HG02970 (cell line): ENCODE data around the gene GPC6.

Experiments
- ATAC-seq: cut with Tn5 transposase; IDR thresholded peaks from one replicate; pipeline ENCODE4 v1.9.1; 2021; ENCODE audit warnings: mild to moderate bottlenecking, moderate library complexity, moderate number of reproducible peaks; ENCODE audit not compliant: unreplicated experiment, low FRiP score

The GPC6 gene

DNA sequence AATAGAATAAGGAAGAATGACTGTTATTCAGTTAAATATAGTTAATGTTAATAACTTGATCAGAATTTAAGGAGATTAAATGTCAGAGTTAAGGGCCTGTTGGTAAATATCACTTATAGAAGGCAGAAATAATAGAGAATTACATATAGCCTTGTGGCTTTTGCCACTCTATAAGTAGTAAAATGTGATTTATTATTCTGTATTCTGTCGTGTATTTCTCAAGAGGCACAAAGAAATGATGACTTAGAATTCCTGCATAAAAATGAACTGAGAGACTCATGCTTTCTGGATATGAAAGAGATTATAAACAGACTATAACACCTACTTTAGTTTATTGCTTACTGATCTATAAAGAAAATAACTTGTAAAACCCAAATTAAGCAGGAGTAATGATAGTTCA, 40.1 kb downstream of the GPC6 start:
- no peak for ATAC-seq

DNA sequence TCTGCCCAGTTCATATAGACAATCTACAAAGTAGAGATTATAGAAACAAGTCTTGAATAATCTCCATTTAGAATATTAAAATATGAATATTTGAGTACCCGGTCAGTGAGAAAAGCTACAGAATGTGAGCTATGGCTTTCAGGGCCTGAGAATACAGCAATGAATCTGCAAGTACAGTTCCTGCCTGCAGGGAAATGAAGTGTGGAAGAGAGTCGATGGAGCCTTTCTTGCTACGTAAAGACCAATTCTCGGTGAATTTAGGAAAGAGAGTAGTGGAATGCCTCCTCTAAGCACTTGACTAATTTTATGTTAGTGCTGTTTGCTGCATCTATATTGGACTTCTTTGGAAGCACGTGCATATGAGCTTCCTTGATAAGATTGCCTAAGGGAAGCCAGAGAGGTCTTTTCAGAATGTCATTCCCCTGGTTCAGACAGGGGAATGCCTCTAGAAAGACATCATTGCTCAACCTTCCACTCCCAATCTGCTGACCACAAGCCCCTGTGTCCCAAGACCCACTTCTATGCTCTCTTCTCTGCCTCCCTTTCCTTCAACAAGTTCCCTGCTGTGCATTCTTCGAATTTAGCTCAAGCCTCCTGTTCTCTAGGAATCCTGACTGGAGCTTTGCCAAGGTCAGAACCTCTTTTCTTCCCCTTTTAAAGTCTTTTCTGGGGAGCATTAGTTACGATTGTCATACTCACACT, 41.9 kb downstream of the GPC6 start:
- ATAC-seq = no peak

DNA sequence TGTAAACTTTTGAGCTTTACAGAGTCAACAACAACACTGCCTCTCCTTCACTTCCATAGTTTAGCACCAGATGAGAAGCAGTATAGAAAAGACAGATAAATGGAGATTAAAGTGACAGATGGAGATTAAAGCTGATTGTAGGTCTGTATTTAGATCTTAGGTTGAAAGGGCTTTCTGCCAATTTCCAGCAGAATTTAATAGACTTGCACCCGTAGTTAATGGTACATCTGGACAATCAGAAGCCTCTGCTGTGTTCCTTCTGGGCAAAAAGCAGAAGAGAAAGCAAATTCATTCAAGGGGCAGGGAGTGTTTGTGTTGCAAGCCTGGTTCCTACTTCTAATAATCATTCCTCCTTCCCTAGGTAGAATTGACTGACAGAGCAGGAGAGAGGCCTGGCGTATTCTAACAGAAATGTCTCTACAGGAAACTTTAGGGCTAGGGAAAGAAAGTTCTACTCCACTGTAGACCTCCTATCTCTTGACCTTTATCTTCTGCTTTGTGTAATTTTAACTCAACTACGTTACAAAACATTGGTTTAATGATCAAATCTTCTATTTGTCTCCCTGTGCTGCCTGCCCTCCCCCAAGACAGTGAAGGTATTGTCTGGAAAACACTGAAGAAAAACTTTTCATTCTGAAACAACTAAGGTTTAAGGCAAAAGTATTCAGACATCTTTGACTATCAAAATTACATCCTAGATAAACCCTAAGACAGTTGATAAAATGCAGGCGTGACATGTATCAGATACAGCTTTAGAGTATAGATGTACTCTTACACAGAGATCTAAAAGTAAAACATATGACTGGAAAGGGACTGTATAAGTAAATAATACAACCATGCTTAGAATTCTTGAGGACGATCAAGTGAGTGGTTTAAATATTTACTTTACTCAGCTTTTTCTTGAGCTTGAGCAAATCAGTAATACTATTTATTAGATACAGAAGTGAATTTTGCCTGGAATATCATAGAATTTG, 44.4 kb downstream of the GPC6 start:
- no peak for ATAC-seq

DNA sequence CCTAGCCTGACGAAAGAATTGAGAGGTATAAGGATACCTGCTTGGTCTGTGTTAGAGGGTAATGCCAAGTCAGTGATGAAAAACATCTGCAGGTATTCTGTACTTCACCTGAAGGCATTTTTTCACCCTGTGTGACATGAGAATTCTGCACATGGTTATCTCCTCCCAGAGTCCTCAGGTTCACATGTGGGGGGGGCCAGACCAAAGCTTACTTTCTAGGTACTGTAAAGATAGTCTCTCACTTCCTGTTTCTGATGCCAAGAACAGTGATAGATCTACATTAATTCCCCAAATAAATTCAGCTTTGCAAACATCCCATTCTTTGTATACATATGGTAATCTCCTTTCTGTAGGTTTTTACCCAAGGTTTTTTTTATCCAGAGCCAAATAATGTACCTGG, 53.4 kb downstream of the GPC6 start:
- no peak for ATAC-seq

DNA sequence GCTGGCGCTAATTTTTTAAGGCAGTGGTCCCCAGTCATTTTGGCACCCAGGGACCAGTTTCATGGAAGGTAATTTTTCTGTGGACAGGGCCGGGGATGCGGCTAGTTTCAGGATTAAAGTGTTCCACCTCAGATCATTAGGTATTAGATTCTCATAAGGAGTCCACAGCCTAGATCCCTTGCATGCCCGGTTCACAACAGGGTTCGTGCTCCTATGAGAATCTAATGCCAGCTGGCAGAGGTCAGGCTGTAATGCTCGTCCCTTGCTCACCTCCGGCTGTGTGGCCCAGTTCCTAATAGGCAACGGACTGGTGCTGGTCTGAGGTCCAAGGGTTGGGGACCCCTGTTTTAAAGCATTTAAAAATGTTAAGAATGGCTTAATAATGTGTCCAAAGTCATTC, 54.1 kb downstream of the GPC6 start:
- ATAC-seq = no peak

DNA sequence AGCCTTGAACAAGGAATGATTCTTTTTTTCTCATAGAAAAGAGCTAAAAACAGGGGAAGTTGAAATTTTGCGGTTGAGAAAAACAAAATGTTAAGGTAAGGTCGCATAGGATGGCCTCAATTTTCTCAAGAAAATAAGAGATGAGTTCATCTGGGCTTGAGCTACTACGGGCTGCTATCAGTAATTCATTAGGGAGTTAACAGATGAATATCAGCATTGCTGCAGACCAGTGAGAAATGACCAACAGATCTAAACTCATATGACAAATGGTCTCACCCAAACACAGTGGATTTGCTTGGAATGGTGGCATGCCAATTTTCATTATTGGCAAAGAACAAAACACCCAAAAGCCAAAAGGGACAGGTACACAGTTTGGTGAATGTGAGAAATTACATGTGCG, 56.6 kb downstream of the GPC6 start:
- ATAC-seq = no peak

DNA sequence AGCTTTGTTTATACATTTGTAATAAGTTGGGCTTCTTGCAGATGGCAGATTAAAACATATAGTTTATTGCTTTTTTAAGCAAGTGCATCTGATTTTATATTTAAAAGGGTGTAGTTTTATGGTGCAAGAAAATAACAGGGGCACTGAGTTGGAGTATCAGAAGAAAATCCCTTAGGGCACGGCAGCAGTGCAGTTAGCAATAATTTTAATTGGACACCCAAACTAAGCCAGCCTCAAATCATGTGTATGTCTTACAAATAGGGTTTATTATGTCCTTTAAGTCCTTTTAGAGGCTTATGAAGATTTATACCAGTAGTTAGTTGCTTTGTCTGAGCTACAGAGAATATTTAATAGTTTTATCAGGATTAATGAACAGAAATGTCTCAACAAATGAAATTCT, 57.5 kb downstream of the GPC6 start:
- no peak for ATAC-seq

DNA sequence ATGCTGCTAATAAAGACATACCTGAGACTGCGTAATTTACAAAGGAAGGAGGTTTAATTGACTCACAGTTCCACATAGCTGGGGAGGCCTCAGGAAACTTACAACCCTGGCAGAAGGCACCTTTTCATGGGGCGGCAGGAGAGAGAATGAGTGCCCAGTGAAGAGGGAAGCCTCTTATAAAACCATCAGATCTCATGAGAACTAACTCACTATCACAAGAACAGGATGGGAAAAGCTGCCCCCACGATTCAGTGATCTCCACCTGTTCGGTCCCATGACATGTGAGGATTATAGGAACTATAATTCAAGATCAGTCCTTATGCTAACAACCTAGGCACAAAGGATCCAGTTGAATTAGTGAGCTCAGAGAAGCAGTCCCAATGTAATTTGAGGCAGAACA, 59.4 kb downstream of the GPC6 start:
- ATAC-seq = no peak

DNA sequence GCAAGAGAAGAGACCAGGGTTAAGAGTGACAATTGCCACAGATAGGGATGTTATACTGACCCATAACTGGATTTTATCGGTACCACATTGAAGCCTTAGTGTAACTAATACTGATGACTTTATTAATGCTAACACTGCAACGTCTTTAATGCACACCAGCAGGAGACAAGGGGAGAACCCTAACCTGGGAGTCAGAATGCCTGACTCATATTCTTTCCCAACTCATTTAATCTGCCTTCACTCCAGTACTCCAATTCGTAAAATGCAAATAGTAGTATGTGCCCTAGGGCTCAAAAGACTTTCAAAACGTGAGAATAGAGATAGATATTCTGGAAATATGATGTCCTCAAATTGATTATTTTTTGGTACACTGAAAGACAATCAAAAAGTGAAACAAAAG, 62.4 kb downstream of the GPC6 start:
- no peak for ATAC-seq

DNA sequence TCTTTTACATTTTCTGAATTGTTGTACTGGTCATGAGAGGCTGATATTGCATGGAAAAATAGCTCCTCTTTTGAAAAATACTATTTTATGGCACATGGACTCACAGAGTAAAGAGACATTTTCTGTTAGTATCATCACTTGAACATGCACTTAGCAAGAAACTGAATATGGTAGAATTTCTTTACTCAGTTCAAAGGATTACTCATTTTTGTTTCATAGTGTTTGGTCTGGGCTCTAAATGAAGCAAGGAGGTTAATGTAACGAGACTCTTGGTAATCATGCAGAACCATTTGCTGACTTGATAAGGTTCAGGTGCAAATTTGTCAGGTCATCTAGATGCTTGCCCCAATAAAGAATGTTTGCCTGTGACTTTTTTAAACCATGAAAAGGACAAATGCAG, 63.2 kb downstream of the GPC6 start:
- ATAC-seq = no peak

DNA sequence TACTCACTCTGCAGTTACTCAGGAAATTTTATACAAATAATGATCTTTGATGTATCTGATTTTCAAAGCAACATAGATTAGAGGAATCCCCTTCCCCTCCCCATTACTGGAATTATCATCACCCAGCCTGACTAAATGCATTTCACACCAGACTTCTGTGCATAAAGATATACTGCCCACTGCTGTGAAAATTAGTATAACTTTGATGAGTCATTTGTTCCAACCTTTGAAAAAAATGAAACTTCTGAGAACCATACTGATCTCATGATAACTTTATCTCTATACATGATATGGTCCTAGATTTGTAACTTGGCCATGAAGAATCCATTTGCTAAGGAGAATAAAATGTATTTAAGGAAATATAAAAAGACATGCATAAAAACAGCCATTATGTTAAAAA, 63.9 kb downstream of the GPC6 start:
- no peak for ATAC-seq

DNA sequence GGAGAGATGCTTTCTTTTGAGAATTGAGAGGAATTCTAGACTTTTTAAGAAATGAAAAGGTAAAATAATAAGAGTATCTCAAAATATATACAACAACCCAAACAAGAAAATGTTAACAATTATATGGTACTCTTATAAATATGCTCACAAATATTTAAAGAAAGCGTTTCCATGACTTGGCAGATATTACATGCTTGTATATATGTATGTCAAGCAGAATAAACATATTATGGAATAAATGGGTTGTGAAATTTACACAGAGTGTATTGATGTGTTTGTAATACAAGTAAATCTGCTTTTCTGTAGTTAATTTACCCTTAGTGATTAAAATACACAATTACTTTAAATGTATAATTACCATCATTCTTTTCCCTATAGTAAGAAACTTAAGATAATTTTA, 65.8 kb downstream of the GPC6 start:
- no peak for ATAC-seq

DNA sequence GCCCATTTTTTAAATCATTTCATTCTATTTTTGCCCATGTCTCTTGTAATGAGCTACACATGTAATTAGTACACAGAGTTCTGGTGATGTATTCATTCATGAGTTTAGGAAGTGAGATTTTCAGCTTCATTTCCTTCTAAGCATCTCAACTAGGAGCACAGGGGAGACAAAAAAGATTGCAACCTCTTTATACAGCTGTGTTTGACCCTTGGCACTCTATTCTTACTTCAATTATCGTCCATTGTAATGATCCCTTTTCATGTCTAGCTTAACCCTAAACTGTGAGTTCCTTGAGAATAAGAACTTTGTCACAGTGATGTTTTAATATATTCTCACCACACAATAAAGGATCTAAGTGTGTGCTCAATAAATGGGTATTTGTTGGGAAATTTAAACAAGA, 67.1 kb downstream of the GPC6 start:
- ATAC-seq = no peak

DNA sequence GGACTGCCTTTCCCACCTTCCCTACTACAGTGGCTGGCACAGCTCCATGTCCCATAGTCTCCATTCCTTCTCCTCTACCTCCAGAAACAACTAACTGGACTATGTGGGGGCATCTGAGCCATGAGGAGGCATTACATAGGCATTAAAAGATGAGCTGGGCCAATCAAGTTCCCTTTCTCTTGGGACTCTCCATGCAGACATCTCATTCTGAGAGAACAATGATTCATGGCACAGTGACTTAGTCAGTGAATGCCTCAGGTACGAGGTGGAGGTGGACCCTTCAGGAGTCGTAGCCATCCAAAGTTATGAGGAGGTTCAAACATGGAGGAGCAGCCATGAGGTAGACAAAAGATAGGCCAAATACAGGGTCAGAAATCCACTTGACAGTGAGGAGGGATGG, 70.0 kb downstream of the GPC6 start:
- ATAC-seq = no peak

DNA sequence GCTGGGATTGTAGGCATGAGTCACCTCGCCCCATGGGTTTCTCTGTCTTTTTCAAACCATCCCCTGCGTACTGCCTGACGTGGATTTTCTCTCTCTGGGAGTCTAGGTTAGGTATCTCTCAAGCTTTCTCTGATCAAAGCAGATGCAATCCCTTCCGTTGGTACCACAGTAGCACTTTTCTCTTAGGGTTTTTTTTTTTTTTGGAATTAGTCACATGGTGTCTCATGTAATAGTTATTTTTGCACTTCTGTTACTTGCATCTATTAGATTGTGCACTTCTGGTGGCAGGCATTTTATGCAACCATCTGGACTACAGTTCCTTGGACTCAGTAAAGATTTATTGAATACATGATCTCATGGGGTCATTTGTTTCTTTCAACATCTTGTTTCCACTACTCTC, 72.1 kb downstream of the GPC6 start:
- ATAC-seq = no peak

DNA sequence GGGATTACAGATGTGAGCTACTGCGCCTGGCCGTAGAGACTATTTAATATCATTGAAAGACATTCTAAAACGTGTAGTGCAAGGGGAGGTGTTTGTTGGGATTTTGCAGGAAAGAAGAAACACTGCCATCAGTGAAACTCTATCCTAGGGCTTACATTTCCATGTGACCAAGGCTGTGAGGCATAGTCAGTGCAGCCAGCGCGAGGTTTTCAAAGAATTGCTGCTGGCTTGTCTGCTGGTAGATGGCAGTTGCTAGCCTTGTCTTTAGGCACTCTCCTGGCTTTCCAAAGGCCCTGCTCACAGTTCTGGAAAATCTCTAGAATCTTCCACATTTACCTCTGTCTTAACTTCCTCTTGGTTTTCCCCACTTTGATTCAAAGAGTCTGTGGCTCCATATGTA, 77.5 kb downstream of the GPC6 start:
- no peak for ATAC-seq

DNA sequence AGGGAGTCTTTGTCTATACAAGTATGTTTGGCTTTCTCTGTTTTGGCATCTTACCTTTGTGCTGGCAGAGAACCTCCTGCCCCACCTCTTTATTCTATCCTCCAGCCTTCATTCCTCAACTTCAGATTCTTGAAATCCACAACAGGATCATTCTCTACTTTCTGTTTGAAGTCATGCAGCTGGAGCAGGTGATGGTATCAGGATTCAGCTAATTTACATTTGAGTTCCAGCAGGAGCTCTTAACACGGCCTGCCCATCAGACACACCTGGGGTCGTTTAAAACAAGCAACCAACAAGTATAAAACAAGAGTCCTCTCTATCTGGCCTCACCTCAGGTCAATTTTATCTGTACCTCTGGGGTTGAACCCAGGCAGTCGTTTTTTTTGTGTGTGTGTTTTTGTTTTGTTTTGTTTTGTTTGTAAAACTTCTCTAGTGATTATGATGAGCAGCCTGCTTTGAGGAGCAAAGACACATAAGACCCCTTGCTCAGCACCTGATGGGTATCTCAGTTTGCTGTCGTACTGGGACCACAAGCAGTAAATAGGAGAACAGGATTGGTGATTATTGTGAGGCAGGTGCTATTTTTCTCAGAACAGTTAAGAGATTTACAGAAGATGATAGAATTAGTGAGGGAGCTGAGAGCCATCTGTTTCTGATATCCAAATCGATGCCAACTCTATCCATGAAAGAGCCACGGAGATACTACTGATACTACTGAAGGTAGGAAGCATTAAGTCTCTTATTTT, 78.4 kb downstream of the GPC6 start:
- ATAC-seq = no peak

DNA sequence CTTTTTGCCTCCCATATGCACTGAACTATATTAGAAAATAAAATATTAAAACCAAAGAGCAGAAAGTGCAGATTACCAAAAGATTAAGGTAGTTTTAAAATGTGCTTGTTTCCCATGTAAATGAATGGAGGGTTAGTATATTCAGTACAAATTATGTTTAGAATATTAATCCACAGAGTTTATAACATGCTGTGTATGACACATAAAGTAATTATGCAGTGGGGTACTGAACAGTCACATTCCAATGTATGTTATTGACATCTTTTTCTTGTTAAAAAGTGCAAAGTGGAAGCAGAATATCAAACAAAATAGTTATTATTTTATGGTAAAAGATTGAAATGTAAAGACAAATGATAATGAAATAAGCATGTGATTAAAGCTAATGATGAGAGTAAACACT, 79.3 kb downstream of the GPC6 start:
- ATAC-seq = no peak

DNA sequence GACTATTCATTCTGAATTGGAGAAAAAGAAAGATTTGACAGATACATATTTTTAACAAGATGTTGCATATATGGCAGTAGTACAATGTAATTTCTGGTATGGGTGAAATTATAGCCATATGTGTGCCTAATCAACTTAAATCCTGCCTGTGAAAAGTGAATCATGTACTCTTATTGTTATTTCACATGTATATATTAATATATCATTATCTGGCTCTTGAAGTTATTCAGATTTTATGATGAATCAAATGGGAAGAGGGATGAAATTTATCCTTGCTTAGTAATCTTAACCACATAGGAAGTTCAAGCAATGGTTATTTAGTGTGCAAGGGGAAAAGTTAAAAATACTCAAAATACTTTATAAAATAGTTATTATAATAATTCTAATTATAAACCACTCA, 80.5 kb downstream of the GPC6 start:
- ATAC-seq = no peak

DNA sequence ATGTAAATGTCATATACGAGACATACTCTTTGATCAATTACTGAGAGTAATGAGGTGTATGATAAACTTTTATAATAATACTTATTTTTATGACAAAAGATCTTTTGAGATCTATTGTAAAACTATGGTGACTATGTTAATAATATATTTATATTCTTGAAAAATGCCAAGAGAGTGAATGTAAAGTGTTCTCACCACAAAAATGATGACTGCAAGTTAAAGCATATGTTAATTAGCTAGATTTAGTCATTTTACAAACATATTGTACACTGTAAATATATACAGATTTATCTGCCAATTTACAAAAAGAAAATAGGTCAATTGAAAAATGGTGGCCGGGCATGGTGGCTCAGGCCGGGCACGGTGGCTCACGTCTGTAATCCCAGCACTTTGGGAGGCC, 81.0 kb downstream of the GPC6 start:
- no peak for ATAC-seq

DNA sequence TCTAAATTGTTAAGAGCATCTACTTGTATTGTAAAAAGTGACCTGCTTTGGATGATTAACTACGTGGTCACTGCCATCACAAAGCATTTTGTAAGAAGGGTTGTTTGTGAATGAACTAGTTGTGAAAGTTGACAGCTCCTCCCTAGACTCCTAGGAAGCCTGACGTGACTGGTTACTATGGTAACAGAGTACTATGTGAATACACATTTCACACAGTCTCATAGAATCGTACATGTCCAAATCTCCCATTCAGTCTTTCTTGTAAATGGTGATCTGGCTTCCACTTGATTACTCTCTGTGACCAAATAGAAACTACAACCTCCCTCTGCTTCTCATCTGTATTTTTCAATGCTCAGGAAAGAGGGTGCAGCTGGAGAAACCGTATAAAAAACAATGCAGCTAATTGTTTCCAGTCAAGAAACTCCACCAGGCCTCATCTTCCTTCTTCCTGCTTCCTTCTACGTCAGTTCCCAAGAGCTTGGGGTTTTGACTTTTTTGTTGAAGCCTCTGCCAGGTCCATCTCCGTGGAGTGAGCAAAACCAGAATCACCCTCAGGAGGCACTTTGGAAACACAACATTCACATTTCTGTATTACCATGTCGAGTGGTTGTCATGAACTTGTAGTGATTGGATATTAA, 83.4 kb downstream of the GPC6 start:
- ATAC-seq = no peak
